Muscle layer of colon (tissue), 2 donors: ENCODE measurements around the gene PIGV.
"Not testable (repeated sequence)": the region's sequence is repeated elsewhere in the genome, so short reads cannot be mapped to it uniquely, and the experiment has no call there.

Experiments used
- H3K27ac ChIP-seq: one replicate; pipeline ENCODE4 v1.7.0; 2013; ENCODE audit warnings: low read depth, mild to moderate bottlenecking, low read length, moderate library complexity
- H3K27me3 ChIP-seq, 2 donors: one replicate each; pipeline ENCODE4 v1.7.0; 2013; ENCODE audit warnings: low read length in 2 of 2, mild to moderate bottlenecking in 2 of 2; ENCODE audit not compliant: insufficient read depth in 2 of 2, control insufficient read depth in 1 of 2
- H3K36me3 ChIP-seq: one replicate; pipeline ENCODE4 v1.7.0; 2013; ENCODE audit warnings: mild to moderate bottlenecking, low read length; ENCODE audit not compliant: insufficient read depth
- H3K4me1 ChIP-seq: one replicate; pipeline ENCODE4 v1.7.0; 2013; ENCODE audit warnings: mild to moderate bottlenecking, low read length; ENCODE audit not compliant: insufficient read depth
- H3K4me3 ChIP-seq, 2 donors: one replicate each; pipeline ENCODE4 v1.7.0; 2013; ENCODE audit warnings: low read length in 2 of 2, low read depth in 1 of 2, mild to moderate bottlenecking in 1 of 2, moderate library complexity in 1 of 2
- H3K9ac ChIP-seq: one replicate; pipeline ENCODE4 v1.7.0; 2013; ENCODE audit warnings: low read length
- H3K9me3 ChIP-seq: one replicate; pipeline ENCODE4 v1.7.0; 2013; ENCODE audit warnings: mild to moderate bottlenecking, low read length
- donor health status: abdominal sarcoma.
- donor health status: Adenocarcinoma of cecum.

Gene PIGV

DNA sequence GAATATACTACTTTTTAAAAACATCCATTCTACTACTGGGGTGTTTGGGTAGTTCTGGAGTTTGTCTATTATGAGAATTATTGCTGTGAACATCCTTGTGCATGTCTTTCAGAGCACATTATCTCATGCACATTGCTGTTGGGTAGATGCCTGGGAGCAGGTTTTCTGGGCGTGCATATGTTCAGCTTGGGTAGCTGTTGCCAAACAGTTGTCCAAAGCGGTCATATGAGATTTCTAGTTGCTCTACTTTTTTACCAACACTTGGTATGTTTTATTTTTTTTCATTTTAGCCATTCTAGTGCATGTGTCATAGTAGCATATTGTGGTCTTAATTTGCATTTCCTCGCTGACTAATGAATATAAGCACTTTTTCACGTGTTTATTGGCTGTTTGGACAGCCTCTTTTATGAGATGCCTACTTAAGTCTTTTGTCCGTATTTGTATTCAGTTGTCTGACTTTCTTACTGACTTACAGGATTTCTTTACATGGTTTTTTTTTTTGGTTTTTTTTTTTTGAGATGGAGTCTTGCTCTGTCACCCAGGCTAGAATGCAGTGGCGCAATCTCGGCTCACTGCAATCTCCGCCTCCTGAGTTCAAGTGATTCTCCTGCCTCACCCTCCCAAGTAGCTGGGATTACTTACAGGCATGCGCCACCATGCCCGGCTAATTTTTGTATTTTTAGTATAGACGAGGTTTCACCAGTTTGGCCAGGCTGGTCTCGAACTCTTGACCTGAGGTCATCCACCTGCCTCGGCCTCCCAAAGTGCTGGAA is 56.9 kb downstream of the PIGV start:
- peaks cover 26% of the 10 kb centered on the region for H3K36me3 ChIP-seq
- H3K4me1 ChIP-seq: peaks cover 15% of the 10 kb centered on the region
- H3K4me3 ChIP-seq: no peak overlapping the region
- no peak overlapping the region for H3K9ac ChIP-seq
- H3K27me3 ChIP-seq: no peaks in the 10 kb centered on the region
- H3K27ac ChIP-seq: no peak overlapping the region
- H3K9me3 ChIP-seq: no peaks in the 10 kb centered on the region

DNA sequence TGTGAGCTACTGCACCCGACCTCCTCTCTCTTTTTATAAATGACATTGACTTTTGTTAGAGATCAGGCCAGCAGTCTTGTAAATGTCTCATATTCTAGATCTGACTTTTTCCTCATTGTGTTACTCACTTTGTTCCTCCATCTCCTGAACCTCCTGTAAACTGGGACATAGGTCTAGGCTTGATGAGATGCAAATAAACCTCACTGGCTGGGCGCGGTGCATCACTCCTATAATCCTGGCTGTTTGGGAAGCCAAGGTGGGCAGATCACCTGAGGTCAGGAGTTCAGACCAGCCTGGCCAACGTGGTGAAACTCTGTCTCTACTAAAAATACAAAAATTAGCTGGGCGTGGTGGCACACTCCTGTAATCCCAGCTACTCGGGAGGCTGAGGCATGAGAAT is 60.1 kb downstream of the PIGV start:
- H3K27me3 ChIP-seq, H3K4me3 ChIP-seq, H3K27ac ChIP-seq, H3K9ac ChIP-seq, H3K9me3 ChIP-seq: not testable (repeated sequence)
- Histone ChIP-seq H3K36me3 (peaks cover 50% of the 10 kb centered on the region), H3K4me1 (peaks cover 17% of the 10 kb centered on the region)
